ENCODE results near the gene TIMM44.

DNA sequence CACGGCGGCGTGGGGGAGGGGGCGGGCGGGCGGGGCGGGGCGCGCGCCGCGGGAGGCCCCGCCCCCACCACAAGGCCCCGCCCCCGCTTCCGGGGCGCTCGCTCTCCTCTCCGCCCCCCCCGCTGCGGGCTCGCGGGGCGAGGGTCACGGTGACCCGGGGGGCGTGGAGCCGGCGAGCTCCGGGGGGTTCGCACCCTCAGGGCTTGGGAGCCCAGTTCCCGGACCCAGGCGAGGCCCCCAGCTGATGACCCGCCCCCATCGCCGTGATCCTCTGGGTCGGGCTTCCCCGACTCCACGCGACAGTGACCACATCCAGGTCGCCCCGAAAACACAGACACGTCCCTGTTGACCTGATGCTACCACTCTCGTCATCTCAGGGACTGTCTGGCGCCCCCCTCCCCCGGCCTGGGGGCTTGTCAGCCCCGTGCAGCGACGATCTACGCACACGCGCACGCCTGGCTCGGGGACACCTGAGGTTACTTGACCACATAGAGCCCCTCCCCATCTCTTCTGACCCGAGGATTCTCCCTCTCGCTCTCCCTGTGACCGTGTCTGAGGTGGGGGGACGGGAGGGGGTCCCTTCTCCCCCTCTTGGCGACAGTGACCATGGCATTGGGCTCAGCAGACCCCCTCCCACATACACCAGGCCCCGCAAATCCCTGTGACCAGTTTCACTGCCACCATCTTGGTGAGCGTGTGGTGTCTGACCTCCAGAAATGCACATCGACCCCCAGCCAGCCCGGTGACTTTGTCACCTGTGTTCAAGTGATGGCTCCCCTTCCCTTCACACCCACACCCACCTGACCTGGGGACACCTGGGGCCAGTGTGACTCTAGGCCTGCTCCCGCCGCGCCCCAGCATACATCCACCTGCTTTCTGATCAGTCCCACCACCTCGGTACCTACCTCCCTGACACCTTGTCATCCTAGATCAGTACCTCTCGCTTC, 39.1 kb downstream of the TIMM44 start:
- TF ChIP-seq, protein P1, sequence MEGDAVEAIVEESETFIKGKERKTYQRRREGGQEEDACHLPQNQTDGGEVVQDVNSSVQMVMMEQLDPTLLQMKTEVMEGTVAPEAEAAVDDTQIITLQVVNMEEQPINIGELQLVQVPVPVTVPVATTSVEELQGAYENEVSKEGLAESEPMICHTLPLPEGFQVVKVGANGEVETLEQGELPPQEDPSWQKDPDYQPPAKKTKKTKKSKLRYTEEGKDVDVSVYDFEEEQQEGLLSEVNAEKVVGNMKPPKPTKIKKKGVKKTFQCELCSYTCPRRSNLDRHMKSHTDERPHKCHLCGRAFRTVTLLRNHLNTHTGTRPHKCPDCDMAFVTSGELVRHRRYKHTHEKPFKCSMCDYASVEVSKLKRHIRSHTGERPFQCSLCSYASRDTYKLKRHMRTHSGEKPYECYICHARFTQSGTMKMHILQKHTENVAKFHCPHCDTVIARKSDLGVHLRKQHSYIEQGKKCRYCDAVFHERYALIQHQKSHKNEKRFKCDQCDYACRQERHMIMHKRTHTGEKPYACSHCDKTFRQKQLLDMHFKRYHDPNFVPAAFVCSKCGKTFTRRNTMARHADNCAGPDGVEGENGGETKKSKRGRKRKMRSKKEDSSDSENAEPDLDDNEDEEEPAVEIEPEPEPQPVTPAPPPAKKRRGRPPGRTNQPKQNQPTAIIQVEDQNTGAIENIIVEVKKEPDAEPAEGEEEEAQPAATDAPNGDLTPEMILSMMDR (IDR thresholded peaks at IDR 0.05) = no peak
- TF ChIP-seq POLR2A (IDR thresholded peaks at IDR 0.05) = no peak
